ENCODE data around the gene OR10D3.

The OR10D3 gene, protein sequence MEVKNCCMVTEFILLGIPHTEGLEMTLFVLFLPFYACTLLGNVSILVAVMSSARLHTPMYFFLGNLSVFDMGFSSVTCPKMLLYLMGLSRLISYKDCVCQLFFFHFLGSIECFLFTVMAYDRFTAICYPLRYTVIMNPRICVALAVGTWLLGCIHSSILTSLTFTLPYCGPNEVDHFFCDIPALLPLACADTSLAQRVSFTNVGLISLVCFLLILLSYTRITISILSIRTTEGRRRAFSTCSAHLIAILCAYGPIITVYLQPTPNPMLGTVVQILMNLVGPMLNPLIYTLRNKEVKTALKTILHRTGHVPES

GRCh38 chr11:124183068-124183467 lies at the start of gene OR10D3:
Gene OR10D3, plus strand, starts transcription at chr11:124183345. Its CDS starts 1,925 bp downstream, at chr11:124185270.
- intact Hi-C loops (cut with DNase I; ENCODE audit: low total_unique reads) = no loop called here
- no peaks in the 10 kb centered on the region for H3K27me3 ChIP-seq
- H3K4me1 ChIP-seq = no peaks in the 10 kb centered on the region
- no peaks in the 10 kb centered on the region for H3K9me3 ChIP-seq
- DNase-seq = no peak
- H3K4me3 ChIP-seq = no peak within 1 kb of the TSS
- no peak for TF ChIP-seq CTCF (IDR thresholded peaks at IDR 0.05)
- no peaks in the 10 kb centered on the region for H3K36me3 ChIP-seq
- H3K27ac ChIP-seq = no peak within 1 kb of the TSS

DNA sequence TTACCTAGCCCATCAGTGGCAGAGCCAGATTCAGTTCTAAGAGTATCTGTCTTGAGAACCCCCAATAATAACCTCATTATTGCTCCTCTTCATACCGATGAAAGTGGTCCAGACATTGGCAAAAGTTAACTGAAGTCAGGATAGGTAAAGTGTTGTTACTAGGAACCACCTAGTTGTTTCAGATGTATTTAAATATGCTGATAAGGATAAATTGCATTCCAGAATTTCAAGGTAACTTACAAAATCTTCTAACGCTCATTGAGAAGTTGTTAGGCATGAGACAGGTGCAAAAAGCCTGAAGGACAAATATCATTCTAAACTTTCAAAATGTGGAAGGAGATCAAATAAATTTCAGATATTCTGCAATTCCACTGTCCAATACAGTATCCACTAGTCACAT lies 40.1 kb upstream of the OR10D3 start:
- peaks cover 33 to 79% (median 74%) of the 10 kb centered on the region in 3 donors for H3K36me3 ChIP-seq

GRCh38 chr11:124147951-124148350 lies 35.2 kb upstream of the OR10D3 start:
- Histone ChIP-seq H3K4me3 (no peak overlapping the region), H3K27me3 (no peaks in the 10 kb centered on the region), H3K36me3 (peaks cover 23 to 44% (median 40%) of the 10 kb centered on the region in 3 donors), H3K9me3 (no peaks in the 10 kb centered on the region), H3K27ac (no peak overlapping the region), H3K4me1 (no peaks in the 10 kb centered on the region)
- DNase-seq = no peak
- intact Hi-C loops (cut with DNase I; ENCODE audit: low total_unique reads) = no loop called here
- no peak for TF ChIP-seq CTCF (IDR thresholded peaks at IDR 0.05)

More for the DNA sequence above, 40.1 kb upstream of the OR10D3 start:
- TF ChIP-seq CTCF (IDR thresholded peaks at IDR 0.05) = no peak
- Histone ChIP-seq H3K9me3 (no peaks in the 10 kb centered on the region), H3K4me1 (no peaks in the 10 kb centered on the region), H3K27me3 (no peaks in the 10 kb centered on the region), H3K27ac (no peak overlapping the region), H3K4me3 (no peak overlapping the region)
- no peak for DNase-seq
- intact Hi-C loops (cut with DNase I; ENCODE audit: low total_unique reads) = no loop called here

DNA sequence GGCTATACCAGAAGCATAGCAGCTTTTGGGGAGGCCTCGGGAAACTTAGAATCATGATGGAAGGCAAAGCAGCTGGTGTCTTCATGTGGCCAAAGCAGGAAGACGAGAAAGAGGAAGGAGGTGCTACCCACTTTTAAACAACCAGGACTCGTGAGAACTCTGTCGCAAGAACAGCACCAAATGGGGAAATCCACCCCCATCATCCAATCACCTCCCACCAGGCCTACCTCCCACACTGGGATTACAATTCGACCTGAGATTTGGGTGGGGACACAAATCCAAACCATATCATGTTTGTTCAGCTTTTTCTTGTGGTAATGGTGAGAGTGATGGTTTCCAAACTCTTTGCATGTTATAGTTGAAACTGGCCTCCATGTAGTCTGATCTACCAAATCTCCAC lies 32.5 kb upstream of the OR10D3 start:
- TF ChIP-seq CTCF (IDR thresholded peaks at IDR 0.05) = no peak
- intact Hi-C loops (cut with DNase I; ENCODE audit: low total_unique reads) = no loop called here
- H3K27ac ChIP-seq = no peak overlapping the region
- no peaks in the 10 kb centered on the region for H3K9me3 ChIP-seq
- H3K27me3 ChIP-seq = no peaks in the 10 kb centered on the region
- no peak for DNase-seq
- no peaks in the 10 kb centered on the region for H3K4me1 ChIP-seq
- H3K4me3 ChIP-seq = no peak overlapping the region
- peaks cover 14 to 22% (median 17%) of the 10 kb centered on the region in 3 donors for H3K36me3 ChIP-seq

DNA sequence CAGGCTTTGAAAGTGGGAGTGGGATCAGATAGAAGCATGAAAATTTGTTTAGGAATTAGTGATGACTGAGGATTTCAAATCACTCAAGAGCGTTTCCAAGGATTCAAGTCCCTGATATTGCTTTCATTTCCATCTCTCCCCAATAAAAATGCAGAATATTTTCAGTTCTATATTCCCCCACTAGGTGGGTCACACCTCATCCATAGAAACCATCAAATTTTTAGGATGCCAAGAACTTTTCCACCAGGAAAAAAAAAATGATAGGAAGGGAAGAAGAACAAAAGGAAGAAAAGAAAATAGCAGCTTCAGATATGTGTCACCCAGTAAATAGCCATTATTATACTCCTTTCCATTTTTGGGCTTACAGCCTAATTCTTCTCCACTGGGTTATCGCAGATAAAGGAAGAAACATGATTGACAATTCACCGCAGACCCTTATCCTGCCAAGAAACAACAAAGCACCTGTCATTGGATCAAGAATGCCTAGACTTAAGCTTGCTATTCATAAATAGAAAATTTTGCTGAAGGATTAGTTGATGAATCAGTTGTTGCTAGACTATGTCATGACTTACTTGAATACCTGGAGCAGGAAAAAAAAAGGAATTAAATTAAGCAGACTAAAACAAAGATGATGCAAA lies 30.3 kb upstream of the OR10D3 start:
- no peaks in the 10 kb centered on the region for H3K4me1 ChIP-seq
- TF ChIP-seq CTCF (IDR thresholded peaks at IDR 0.05) = no peak
- H3K27me3 ChIP-seq = no peaks in the 10 kb centered on the region
- H3K4me3 ChIP-seq = no peak overlapping the region
- DNase-seq = no peak
- peaks cover 4 to 6% (median 4%) of the 10 kb centered on the region in 3 donors for H3K36me3 ChIP-seq
- intact Hi-C loops (cut with DNase I; ENCODE audit: low total_unique reads) = no loop called here
- H3K9me3 ChIP-seq = no peaks in the 10 kb centered on the region
- no peak overlapping the region for H3K27ac ChIP-seq
